Measurements from ENCODE around the gene FGF6. TPM values are rescaled to one million over a fixed set of nuclear protein-coding genes. Genes with fewer than 3 reads are reported as not detected.

Gene FGF6
- total and polyA plus RNA-seq, 2 of the 13 experiments (the other 11 are each of a cell fraction or from before 2014, with no cell fraction given): not detected

- Histone ChIP-seq H2AFZ (ENCODE audit: low read length) (no peak overlapping the region), H3K4me3 (replicated peaks in 1 of 3; ENCODE audit: insufficient read depth in 1 of 3, low read depth in 2 of 3, low read length in 3 of 3) (no peak overlapping the region), H3K27ac (ENCODE audit: extremely low read length, insufficient read depth, low read length) (no peak overlapping the region), H3K27me3 (ENCODE audit: control insufficient read depth in 1 of 2, insufficient read depth in 2 of 2, low read length in 2 of 2) (peaks cover 5 to 50% of the 10 kb centered on the region in 2 experiments), H4K20me1 (ENCODE audit: insufficient read depth, low read length) (no peaks in the 10 kb centered on the region), H3K9me3 (ENCODE audit: low read length) (no peaks in the 10 kb centered on the region), H3K9ac (ENCODE audit: insufficient read depth, low read depth, low read length) (no peak overlapping the region), H3K4me2 (ENCODE audit: low read depth, low read length) (no peak overlapping the region), H3K4me1 (ENCODE audit: insufficient read depth, low read length) (no peaks in the 10 kb centered on the region), H3K36me3 (replicated peaks in 1 of 2; ENCODE audit: control insufficient read depth in 1 of 2, insufficient read depth in 2 of 2, low read length in 2 of 2) (no peaks in the 10 kb centered on the region), H3K79me2 (ENCODE audit: insufficient read depth, low read length) (no peaks in the 10 kb centered on the region)
- no TSS peak for BruUV-seq (replicated peaks)
- TF ChIP-seq ZNF501 (CRISPR knock-in tag; IDR thresholded peaks at IDR 0.05) (no peak), ZBTB25 (CRISPR knock-in tag; IDR thresholded peaks at IDR 0.05) (no peak)
- intact Hi-C loops (cut with micrococcal nuclease; ENCODE audit: unreplicated experiment): no loop called here
- no peak for DNase-seq (ENCODE audit: low spot score)
- 9% methylated on average over 5 of the region's 5 CpGs for WGBS (ENCODE audit: low lambda C conversion rate)
- in situ Hi-C loops (cut with HindIII; ENCODE audit: extremely low pct_ligation_motif_present, low pct_unique_long_range_greater_than_20kb): no loop called here
- FAIRE-seq: no peak
- ChIA-PET CTCF (ENCODE audit: low intra/inter-chr PET ratio, low total read pairs) (no interaction called here), POLR2A (no interaction called here)
- ATAC-seq: no peak
Measured at GRCh38 chr12:4440187-4440941, 5.3 kb downstream of the FGF6 start.

- no peak overlapping the region for H3K4me3 ChIP-seq (replicated peaks in 1 of 3; ENCODE audit: insufficient read depth in 1 of 3, low read depth in 2 of 3, low read length in 3 of 3)
- POLR2A ChIA-PET: no interaction called here
- H3K36me3 ChIP-seq (replicated peaks in 1 of 2; ENCODE audit: control insufficient read depth in 1 of 2, insufficient read depth in 2 of 2, low read length in 2 of 2): no peaks in the 10 kb centered on the region
- FAIRE-seq (no peak), ATAC-seq (no peak), DNase-seq (ENCODE audit: low spot score) (no peak)
- no peak overlapping the region for H3K9ac ChIP-seq (ENCODE audit: insufficient read depth, low read depth, low read length)
- no TSS peak for BruUV-seq (replicated peaks)
- in situ Hi-C loops (cut with HindIII; ENCODE audit: extremely low pct_ligation_motif_present, low pct_unique_long_range_greater_than_20kb) (no loop called here), intact Hi-C loops (cut with micrococcal nuclease; ENCODE audit: unreplicated experiment) (no loop called here)
- CTCF ChIA-PET (ENCODE audit: low intra/inter-chr PET ratio, low total read pairs): no interaction called here
- H4K20me1 ChIP-seq (ENCODE audit: insufficient read depth, low read length): no peaks in the 10 kb centered on the region
- peaks cover 3 to 50% of the 10 kb centered on the region in 2 experiments for H3K27me3 ChIP-seq (ENCODE audit: control insufficient read depth in 1 of 2, insufficient read depth in 2 of 2, low read length in 2 of 2)
- H3K27ac ChIP-seq (ENCODE audit: extremely low read length, insufficient read depth, low read length): no peak overlapping the region
- no peak overlapping the region for H3K4me2 ChIP-seq (ENCODE audit: low read depth, low read length)
- no peaks in the 10 kb centered on the region for H3K9me3 ChIP-seq (ENCODE audit: low read length)
- no peaks in the 10 kb centered on the region for H3K4me1 ChIP-seq (ENCODE audit: insufficient read depth, low read length)
- 14% methylated on average over 5 of the region's 5 CpGs for WGBS (ENCODE audit: low lambda C conversion rate)
- no peak overlapping the region for H2AFZ ChIP-seq (ENCODE audit: low read length)
- no peaks in the 10 kb centered on the region for H3K79me2 ChIP-seq (ENCODE audit: insufficient read depth, low read length)
- TF ChIP-seq JUN (CRISPR knock-in tag; IDR thresholded peaks at IDR 0.05) (no peak), GMEB1 (CRISPR knock-in tag; IDR thresholded peaks at IDR 0.05; ENCODE audit: borderline replicate concordance) (no peak), ATF5 (CRISPR knock-in tag; IDR thresholded peaks at IDR 0.05; ENCODE audit: low read depth) (no peak), RBAK (CRISPR knock-in tag; IDR thresholded peaks at IDR 0.05) (no peak), ZNF749 (CRISPR knock-in tag; IDR thresholded peaks at IDR 0.05; ENCODE audit: borderline replicate concordance) (no peak), ZNF740 (CRISPR knock-in tag; IDR thresholded peaks at IDR 0.05) (no peak), ZNF251 (CRISPR knock-in tag; IDR thresholded peaks at IDR 0.05) (no peak), NR2F6 (IDR thresholded peaks at IDR 0.05) (no peak), NR2F6 (CRISPR knock-in tag; IDR thresholded peaks at IDR 0.05) (no peak), ZNF513 (CRISPR knock-in tag; conservative IDR thresholded peaks at IDR 0.05) (no peak)
Measured at GRCh38 chr12:4439736-4440135, 5.9 kb downstream of the FGF6 start.
